Mucosa of rectum (tissue), 2 donors: ENCODE measurements around the gene NOG.

ENCODE experiments used
- H3K27ac ChIP-seq, 2 donors: one replicate each; pipeline ENCODE4 v1.7.0; 2013; ENCODE audit warnings: inconsistent platforms in 2 of 2, low read depth in 2 of 2, low read length in 2 of 2
- H3K27me3 ChIP-seq, 2 donors: one replicate each; pipeline ENCODE4 v1.7.0; 2013; ENCODE audit warnings: low read length in 2 of 2; ENCODE audit not compliant: control insufficient read depth in 2 of 2, insufficient read depth in 2 of 2
- H3K36me3 ChIP-seq, 2 donors: one replicate each; pipeline ENCODE4 v1.7.0; 2013; ENCODE audit warnings: low read length in 2 of 2; ENCODE audit not compliant: control insufficient read depth in 2 of 2, insufficient read depth in 2 of 2
- H3K4me1 ChIP-seq, 2 donors: one replicate each; pipeline ENCODE4 v1.7.0; 2013; ENCODE audit warnings: low read length in 2 of 2, mild to moderate bottlenecking in 1 of 2; ENCODE audit not compliant: control insufficient read depth in 2 of 2, insufficient read depth in 2 of 2
- H3K4me3 ChIP-seq, 2 donors: one replicate each; pipeline ENCODE4 v1.7.0; 2013; ENCODE audit warnings: low read length in 2 of 2
- H3K9ac ChIP-seq, 2 donors: one replicate each; pipeline ENCODE4 v1.7.0; 2013; ENCODE audit warnings: low read length in 2 of 2, low read depth in 1 of 2, mild to moderate bottlenecking in 1 of 2
- H3K9me3 ChIP-seq, 2 donors: one replicate each; pipeline ENCODE4 v1.7.0; 2013; ENCODE audit warnings: low read length in 2 of 2; ENCODE audit not compliant: control insufficient read depth in 2 of 2
- donor health status: healthy.
- donor health status: Normal muscosa, but diverticular disease.

The NOG gene

GRCh38 chr17:56604691-56605290 is 11.3 kb downstream of the NOG start:
- Histone ChIP-seq H3K27me3 (peaks cover 1 to 6% of the 10 kb centered on the region in 2 donors), H3K9ac (no peak overlapping the region), H3K36me3 (no peaks in the 10 kb centered on the region), H3K27ac (no peak overlapping the region), H3K4me1 (no peaks in the 10 kb centered on the region), H3K4me3 (no peak overlapping the region), H3K9me3 (no peaks in the 10 kb centered on the region)

GRCh38 chr17:56608944-56609343 is 15.4 kb downstream of the NOG start:
- H3K27me3 ChIP-seq = peaks cover 0 to 2% of the 10 kb centered on the region in 2 donors
- H3K9ac ChIP-seq = no peak overlapping the region
- no peak overlapping the region for H3K4me3 ChIP-seq
- no peaks in the 10 kb centered on the region for H3K4me1 ChIP-seq
- no peaks in the 10 kb centered on the region for H3K9me3 ChIP-seq
- no peak overlapping the region for H3K27ac ChIP-seq
- H3K36me3 ChIP-seq = no peaks in the 10 kb centered on the region

DNA sequence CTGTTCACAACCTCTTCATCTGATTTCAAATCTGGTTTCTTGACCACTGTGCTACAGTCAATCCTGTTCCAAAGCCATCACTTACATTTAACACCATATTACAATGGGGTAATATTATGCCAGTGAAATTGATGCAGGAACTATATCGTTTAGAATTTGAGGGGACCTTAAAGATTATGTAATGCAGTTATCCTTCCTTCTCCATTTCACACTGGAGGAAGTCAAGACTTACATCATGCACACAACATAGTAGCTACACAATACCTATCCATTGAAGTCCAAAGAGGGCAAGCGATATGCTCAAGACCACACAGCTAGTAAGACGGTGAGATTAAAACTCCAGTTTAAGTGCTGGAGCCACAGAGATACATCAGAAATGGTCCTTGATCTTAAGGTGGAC is 16.8 kb downstream of the NOG start:
- H3K27me3 ChIP-seq = no peaks in the 10 kb centered on the region

GRCh38 chr17:56613131-56613530 is 19.6 kb downstream of the NOG start:
- no peaks in the 10 kb centered on the region for H3K4me1 ChIP-seq
- H3K27me3 ChIP-seq = no peaks in the 10 kb centered on the region
- no peak overlapping the region for H3K27ac ChIP-seq
- H3K36me3 ChIP-seq = no peaks in the 10 kb centered on the region
- no peak overlapping the region for H3K4me3 ChIP-seq
- no peak overlapping the region for H3K9ac ChIP-seq
- H3K9me3 ChIP-seq = no peaks in the 10 kb centered on the region

More for the DNA sequence above, 16.8 kb downstream of the NOG start:
- Histone ChIP-seq H3K27ac (no peak overlapping the region), H3K4me1 (no peaks in the 10 kb centered on the region), H3K36me3 (no peaks in the 10 kb centered on the region), H3K4me3 (no peak overlapping the region), H3K9ac (no peak overlapping the region), H3K9me3 (no peaks in the 10 kb centered on the region)

DNA sequence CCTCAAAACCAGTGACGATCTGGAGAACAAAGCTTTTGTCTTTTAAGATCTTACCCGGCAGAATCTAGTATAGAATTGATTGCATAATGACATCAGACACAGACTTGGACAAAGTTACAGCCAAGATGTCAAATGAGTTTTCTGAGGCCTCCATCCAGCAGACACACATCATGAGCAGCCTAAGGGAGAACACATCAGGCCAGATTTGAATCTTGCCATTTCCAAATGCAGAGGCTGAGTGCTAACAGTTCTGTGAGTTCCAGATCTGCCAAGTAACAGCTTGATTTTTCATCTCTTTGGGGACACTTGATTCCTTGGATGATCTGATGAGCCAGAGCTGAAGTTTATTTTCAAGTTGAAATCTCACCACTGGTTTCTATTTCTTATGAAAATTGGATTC is 21.0 kb downstream of the NOG start:
- no peak overlapping the region for H3K27ac ChIP-seq
- no peaks in the 10 kb centered on the region for H3K4me1 ChIP-seq
- H3K36me3 ChIP-seq = no peaks in the 10 kb centered on the region

DNA sequence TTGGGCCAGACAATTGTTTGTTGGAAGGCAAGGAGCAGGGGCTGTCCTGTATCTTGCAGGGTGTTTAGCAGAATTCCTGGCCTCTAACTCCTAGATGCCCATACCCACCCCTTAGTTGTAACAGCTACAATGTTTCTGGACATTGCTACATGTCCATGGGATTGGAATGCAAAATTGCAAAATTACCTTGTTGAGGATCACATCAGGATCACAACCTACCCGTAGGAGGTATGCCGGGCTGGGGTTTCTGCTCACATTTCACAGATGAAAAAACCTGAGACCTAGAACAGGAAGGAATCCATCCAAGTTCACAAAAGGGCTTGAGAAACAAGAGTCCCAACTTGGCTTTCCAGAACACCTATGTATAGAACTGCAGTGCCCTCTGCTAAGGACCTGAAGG is 22.7 kb downstream of the NOG start:
- Histone ChIP-seq H3K4me1 (no peaks in the 10 kb centered on the region), H3K4me3 (no peak overlapping the region), H3K36me3 (no peaks in the 10 kb centered on the region), H3K9me3 (no peaks in the 10 kb centered on the region), H3K27ac (no peak overlapping the region), H3K27me3 (no peaks in the 10 kb centered on the region), H3K9ac (no peak overlapping the region)

More for the DNA sequence above, 21.0 kb downstream of the NOG start:
- no peak overlapping the region for H3K9ac ChIP-seq
- no peaks in the 10 kb centered on the region for H3K27me3 ChIP-seq
- no peak overlapping the region for H3K4me3 ChIP-seq
- no peaks in the 10 kb centered on the region for H3K9me3 ChIP-seq

GRCh38 chr17:56623383-56623782 is 29.9 kb downstream of the NOG start:
- no peaks in the 10 kb centered on the region for H3K9me3 ChIP-seq
- no peak overlapping the region for H3K4me3 ChIP-seq
- no peak overlapping the region for H3K27ac ChIP-seq
- no peaks in the 10 kb centered on the region for H3K4me1 ChIP-seq
- no peak overlapping the region for H3K9ac ChIP-seq
- no peaks in the 10 kb centered on the region for H3K27me3 ChIP-seq
- H3K36me3 ChIP-seq = no peaks in the 10 kb centered on the region

- Histone ChIP-seq H3K4me1 (no peaks in the 10 kb centered on the region), H3K27me3 (no peaks in the 10 kb centered on the region), H3K9me3 (no peaks in the 10 kb centered on the region), H3K36me3 (no peaks in the 10 kb centered on the region), H3K9ac (no peak overlapping the region), H3K27ac (no peak overlapping the region), H3K4me3 (no peak overlapping the region)
Observed at GRCh38 chr17:56624309-56624708, 30.8 kb downstream of the NOG start.

- Histone ChIP-seq H3K36me3 (no peaks in the 10 kb centered on the region), H3K27ac (no peak overlapping the region), H3K4me3 (no peak overlapping the region), H3K9me3 (no peaks in the 10 kb centered on the region), H3K27me3 (no peaks in the 10 kb centered on the region), H3K4me1 (no peaks in the 10 kb centered on the region), H3K9ac (no peak overlapping the region)
Observed at GRCh38 chr17:56624912-56625311, 31.4 kb downstream of the NOG start.

GRCh38 chr17:56629531-56630075 is 36.1 kb downstream of the NOG start:
- Histone ChIP-seq H3K9me3 (no peaks in the 10 kb centered on the region), H3K4me3 (no peak overlapping the region), H3K36me3 (no peaks in the 10 kb centered on the region), H3K4me1 (no peaks in the 10 kb centered on the region), H3K27me3 (no peaks in the 10 kb centered on the region), H3K27ac (no peak overlapping the region), H3K9ac (no peak overlapping the region)
